Measurements from ENCODE around the gene SLC24A3. TPM values are rescaled to one million over a fixed set of nuclear protein-coding genes. Genes with fewer than 3 reads are reported as not detected.

Gene SLC24A3
- total RNA-seq, 4 donors from 2014 or later, result 4.2 to 6.4 (median 5.6) TPM

DNA sequence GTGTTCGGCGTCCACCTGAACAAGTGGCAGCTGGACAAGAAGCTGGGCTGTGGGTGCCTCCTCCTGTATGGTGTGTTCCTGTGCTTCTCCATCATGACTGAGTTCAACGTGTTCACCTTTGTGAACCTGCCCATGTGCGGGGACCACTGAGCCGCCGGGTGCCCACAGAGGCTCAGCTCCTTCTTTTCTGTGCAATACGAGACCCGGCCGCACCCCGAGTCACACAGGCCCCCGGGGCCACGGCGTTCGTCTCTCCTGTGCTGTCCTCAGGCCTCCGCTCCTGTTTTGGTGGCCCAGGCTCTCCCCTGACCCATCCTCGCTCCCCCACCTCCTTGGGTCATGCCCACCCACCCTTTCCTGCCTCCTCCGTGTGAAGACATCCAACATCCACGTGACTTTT, 508.5 kb downstream of the SLC24A3 start:
- no peak overlapping the region for H3K4me3 ChIP-seq
- DNase-seq (ENCODE audit: low spot score in 2 of 2), result no peak
- H3K9me3 ChIP-seq, result no peaks in the 10 kb centered on the region
- WGBS, result 93% methylated on average over 16 of the region's 18 CpGs
- H3K27ac ChIP-seq, result no peak overlapping the region
- no peak for TF ChIP-seq POLR2AphosphoS5 (IDR thresholded peaks at IDR 0.05)
- TF ChIP-seq POLR2A (IDR thresholded peaks at IDR 0.05), result no peak
- TF ChIP-seq, protein P1, sequence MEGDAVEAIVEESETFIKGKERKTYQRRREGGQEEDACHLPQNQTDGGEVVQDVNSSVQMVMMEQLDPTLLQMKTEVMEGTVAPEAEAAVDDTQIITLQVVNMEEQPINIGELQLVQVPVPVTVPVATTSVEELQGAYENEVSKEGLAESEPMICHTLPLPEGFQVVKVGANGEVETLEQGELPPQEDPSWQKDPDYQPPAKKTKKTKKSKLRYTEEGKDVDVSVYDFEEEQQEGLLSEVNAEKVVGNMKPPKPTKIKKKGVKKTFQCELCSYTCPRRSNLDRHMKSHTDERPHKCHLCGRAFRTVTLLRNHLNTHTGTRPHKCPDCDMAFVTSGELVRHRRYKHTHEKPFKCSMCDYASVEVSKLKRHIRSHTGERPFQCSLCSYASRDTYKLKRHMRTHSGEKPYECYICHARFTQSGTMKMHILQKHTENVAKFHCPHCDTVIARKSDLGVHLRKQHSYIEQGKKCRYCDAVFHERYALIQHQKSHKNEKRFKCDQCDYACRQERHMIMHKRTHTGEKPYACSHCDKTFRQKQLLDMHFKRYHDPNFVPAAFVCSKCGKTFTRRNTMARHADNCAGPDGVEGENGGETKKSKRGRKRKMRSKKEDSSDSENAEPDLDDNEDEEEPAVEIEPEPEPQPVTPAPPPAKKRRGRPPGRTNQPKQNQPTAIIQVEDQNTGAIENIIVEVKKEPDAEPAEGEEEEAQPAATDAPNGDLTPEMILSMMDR (IDR thresholded peaks at IDR 0.05), result no peak
- no peak for TF ChIP-seq EP300 (IDR thresholded peaks at IDR 0.05)
- H3K36me3 ChIP-seq, result no peaks in the 10 kb centered on the region
- no peaks in the 10 kb centered on the region for H3K4me1 ChIP-seq
- H3K27me3 ChIP-seq, result no peaks in the 10 kb centered on the region

DNA sequence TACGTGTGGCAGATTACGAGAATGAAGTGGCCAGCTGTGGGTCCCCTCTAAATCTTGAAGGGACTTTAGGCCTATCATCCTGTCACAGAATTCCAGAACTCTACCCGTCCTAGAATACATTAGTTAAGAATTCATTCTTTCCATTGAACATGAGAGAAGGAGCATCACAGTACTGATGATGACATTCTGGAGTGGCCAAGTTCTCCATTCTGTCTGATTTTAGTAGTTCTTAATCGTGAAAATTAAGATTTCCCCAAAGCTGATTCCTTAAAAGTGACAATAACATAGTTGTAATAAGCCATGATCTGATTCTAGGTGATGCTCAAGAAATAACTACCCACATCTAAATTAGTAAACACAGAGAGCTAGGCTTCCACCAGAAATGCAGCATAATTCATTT, 510.6 kb downstream of the SLC24A3 start:
- TF ChIP-seq, protein P1 (IDR thresholded peaks at IDR 0.05), result no peak
- no peak for TF ChIP-seq POLR2AphosphoS5 (IDR thresholded peaks at IDR 0.05)
- no peak for TF ChIP-seq POLR2A (IDR thresholded peaks at IDR 0.05)
- no peak for TF ChIP-seq EP300 (IDR thresholded peaks at IDR 0.05)
- no peak overlapping the region for H3K27ac ChIP-seq
- WGBS, result 92% methylated on average over 4 of the region's 4 CpGs

DNA sequence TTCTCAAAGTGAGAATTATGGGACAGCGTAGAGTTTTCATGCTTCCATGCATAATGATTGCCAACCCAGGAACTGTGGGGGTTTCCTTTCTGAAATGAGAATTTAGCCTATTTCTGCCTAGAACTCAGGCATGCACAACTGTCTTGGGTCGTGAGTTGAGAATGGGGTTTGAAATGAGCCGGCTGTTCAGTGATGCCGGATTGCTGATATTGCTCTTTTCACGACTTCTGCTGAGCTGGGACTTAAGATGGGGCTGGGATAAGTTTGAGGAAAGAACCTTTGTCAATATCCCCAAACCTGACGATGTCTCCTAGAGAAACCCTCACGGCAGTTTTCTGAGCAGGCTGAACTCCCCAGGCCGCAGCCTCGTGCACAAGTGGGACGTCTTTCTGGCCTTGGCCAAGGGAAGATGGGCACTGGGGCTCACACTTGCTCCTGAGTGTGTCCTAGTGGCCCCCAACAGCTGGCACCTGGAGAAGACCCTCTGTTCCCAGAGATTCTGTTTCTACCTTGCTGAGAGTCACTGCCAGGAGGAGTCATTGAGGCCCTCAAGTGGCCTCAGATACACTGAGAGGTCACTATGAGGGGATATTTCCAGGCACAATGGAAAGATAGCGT, 511.5 kb downstream of the SLC24A3 start:
- no peak overlapping the region for H3K27ac ChIP-seq
- TF ChIP-seq POLR2AphosphoS5 (IDR thresholded peaks at IDR 0.05), result no peak
- TF ChIP-seq, protein P1 (IDR thresholded peaks at IDR 0.05), result no peak
- TF ChIP-seq POLR2A (IDR thresholded peaks at IDR 0.05), result no peak
- no peak for TF ChIP-seq EP300 (IDR thresholded peaks at IDR 0.05)
- no peaks in the 10 kb centered on the region for H3K36me3 ChIP-seq
- no peak for DNase-seq (ENCODE audit: low spot score in 2 of 2)
- WGBS, result 86% methylated on average over 11 of the region's 11 CpGs
- no peaks in the 10 kb centered on the region for H3K9me3 ChIP-seq
- no peaks in the 10 kb centered on the region for H3K4me1 ChIP-seq
- H3K4me3 ChIP-seq, result no peak overlapping the region
- H3K27me3 ChIP-seq, result no peaks in the 10 kb centered on the region

More for the DNA sequence above, 510.6 kb downstream of the SLC24A3 start:
- Histone ChIP-seq H3K36me3 (no peaks in the 10 kb centered on the region), H3K9me3 (no peaks in the 10 kb centered on the region), H3K4me3 (no peak overlapping the region), H3K4me1 (no peaks in the 10 kb centered on the region), H3K27me3 (no peaks in the 10 kb centered on the region)
- no peak for DNase-seq (ENCODE audit: low spot score in 2 of 2)

DNA sequence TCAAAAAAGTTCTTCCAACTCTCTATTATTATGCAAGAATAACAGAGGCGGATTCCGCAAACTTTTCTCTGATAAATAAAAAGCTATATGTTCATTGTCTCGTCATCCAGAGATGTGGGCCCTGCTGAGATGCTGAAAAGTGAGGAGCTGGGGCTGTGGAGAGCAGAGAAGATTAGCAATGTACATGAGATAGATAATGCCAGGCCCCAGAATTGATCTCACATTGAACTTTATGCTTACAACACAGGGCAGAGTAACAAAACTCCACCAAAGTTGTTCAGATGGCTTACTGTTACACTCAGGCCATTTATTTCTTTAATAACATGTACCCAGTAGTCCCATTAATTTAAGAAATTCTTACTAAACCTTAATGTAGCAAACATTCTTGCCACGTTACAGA, 512.9 kb downstream of the SLC24A3 start:
- no peak for DNase-seq (ENCODE audit: low spot score in 2 of 2)
- WGBS, result 96% methylated on average over 4 of the region's 4 CpGs
- Histone ChIP-seq H3K4me3 (no peak overlapping the region), H3K27ac (no peak overlapping the region), H3K9me3 (no peaks in the 10 kb centered on the region), H3K4me1 (no peaks in the 10 kb centered on the region), H3K27me3 (no peaks in the 10 kb centered on the region), H3K36me3 (no peaks in the 10 kb centered on the region)
- TF ChIP-seq, protein P1 (IDR thresholded peaks at IDR 0.05), result no peak
- TF ChIP-seq POLR2AphosphoS5 (IDR thresholded peaks at IDR 0.05) (no peak), EP300 (IDR thresholded peaks at IDR 0.05) (no peak), POLR2A (IDR thresholded peaks at IDR 0.05) (no peak)

DNA sequence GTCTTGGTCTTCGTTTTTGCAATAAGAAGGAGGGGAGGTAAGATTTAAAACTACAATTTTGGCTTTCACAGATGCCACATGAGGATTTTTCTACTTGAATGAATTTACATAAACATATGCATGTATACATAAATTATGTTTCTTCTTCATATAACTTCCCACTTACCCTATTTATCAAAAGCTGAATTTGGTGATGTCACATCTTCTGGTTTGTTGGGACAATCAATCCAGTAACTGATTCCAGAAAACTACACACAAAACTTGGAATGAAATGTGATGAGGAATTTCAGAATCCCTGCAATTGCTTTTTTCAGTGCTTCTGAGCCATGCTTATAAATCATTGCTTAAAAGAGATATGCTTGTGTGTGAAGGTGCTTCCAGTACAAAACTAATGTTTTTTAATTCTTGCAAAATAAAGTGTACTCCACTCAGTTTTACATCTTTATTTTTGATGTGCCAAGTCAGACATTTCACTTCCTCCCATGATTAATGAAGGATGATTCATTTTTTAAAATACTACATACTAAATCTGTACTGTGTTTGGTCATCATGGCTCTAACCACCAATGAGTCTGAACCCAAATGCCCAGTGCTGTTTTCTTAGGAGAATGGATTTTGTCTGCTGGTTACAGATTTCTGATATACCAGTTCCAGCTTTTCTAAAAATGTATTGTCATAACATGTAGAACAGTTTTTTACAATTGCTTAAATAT, 513.5 kb downstream of the SLC24A3 start:
- H3K27me3 ChIP-seq, result no peaks in the 10 kb centered on the region
- H3K4me3 ChIP-seq, result no peak overlapping the region
- no peak for TF ChIP-seq POLR2A (IDR thresholded peaks at IDR 0.05)
- no peak for TF ChIP-seq POLR2AphosphoS5 (IDR thresholded peaks at IDR 0.05)
- no peak for TF ChIP-seq EP300 (IDR thresholded peaks at IDR 0.05)
- TF ChIP-seq, protein P1 (IDR thresholded peaks at IDR 0.05), result no peak
- H3K9me3 ChIP-seq, result no peaks in the 10 kb centered on the region
- no peak for DNase-seq (ENCODE audit: low spot score in 2 of 2)
- H3K36me3 ChIP-seq, result no peaks in the 10 kb centered on the region
- no peaks in the 10 kb centered on the region for H3K4me1 ChIP-seq
- 88% methylated on average over 1 of the region's 1 CpG for WGBS
- H3K27ac ChIP-seq, result no peak overlapping the region

Measured in suprapubic skin (tissue), 4 donors.